Peyer's patch (tissue), 4 donors: Measurements from ENCODE around the gene TEKTIP1.

Experiments used
- POLR2A ChIP-seq, 2 donors: fragments of 450-650 bp; IDR thresholded peaks; one replicate each; pipeline ENCODE4 v1.5.1; 2017; ENCODE audit warnings: antibody characterized with exemption in 2 of 2, mild to moderate bottlenecking in 2 of 2, moderate library complexity in 2 of 2
- TF ChIP-seq, protein P1 (sequence below), 6 experiments: fragments of 450-650 bp in 4 of 6; fragments of 200-600 bp in 2 of 6; sonication (generic) in 1 of 6; IDR thresholded peaks; one replicate each; pipeline ENCODE4 v1.5.1; 2017 to 2019; ENCODE audit warnings: antibody characterized with exemption in 6 of 6, mild to moderate bottlenecking in 3 of 6, moderate library complexity in 1 of 6

DNA sequence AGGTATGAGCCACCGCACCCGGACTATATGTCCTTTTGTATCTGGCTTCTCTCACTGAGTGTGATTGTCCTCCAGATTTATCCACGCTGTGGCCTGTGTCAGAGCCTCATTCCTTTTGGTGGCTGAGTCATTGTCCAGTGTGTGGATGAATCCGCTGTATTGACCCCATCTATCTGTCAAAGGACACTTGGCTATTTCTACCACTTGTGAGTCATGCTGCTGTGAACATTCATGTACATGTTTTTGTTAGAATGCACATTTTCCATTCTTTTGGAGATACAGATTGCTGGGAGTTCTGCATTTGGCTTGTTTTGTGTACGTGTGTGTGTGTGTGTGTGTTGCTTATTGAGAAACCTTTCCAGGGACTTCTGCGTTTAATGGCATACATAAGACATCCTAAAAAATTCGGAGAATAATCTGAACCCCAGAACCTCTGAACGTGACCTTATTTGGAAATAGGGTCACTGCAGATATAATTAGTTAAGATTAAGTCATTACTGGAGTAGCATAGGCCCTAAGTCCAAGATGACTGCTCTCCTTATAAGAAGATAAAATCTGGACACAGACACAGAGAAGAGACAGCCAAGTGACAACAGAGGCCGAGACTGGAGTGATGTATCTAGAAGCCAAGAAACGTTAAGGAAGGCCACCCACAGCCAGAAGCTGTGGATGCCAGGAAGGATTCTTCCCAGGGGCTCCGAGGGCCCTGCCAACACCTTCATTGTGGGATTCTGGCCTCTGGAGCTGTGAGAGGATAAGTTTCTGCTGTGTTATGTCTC, 41.4 kb downstream of the TEKTIP1 start:
- no peak for TF ChIP-seq POLR2A (IDR thresholded peaks at IDR 0.05)
- TF ChIP-seq, protein P1, sequence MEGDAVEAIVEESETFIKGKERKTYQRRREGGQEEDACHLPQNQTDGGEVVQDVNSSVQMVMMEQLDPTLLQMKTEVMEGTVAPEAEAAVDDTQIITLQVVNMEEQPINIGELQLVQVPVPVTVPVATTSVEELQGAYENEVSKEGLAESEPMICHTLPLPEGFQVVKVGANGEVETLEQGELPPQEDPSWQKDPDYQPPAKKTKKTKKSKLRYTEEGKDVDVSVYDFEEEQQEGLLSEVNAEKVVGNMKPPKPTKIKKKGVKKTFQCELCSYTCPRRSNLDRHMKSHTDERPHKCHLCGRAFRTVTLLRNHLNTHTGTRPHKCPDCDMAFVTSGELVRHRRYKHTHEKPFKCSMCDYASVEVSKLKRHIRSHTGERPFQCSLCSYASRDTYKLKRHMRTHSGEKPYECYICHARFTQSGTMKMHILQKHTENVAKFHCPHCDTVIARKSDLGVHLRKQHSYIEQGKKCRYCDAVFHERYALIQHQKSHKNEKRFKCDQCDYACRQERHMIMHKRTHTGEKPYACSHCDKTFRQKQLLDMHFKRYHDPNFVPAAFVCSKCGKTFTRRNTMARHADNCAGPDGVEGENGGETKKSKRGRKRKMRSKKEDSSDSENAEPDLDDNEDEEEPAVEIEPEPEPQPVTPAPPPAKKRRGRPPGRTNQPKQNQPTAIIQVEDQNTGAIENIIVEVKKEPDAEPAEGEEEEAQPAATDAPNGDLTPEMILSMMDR (IDR thresholded peaks at IDR 0.05), result no peak
